ENCODE results near the gene TBX21.
"Not testable (repeated sequence)": the region's sequence is repeated elsewhere in the genome, so short reads cannot be mapped to it uniquely, and the experiment has no call there.

The TBX21 gene

GRCh38 chr17:47729476-47729875, 3.6 kb upstream of the TBX21 start:
- no peak for DNase-seq (ENCODE audit: low spot score)

GRCh38 chr17:47730681-47731080, 2.4 kb upstream of the TBX21 start:
- DNase-seq (ENCODE audit: low spot score) = no peak

- no peak for DNase-seq (ENCODE audit: low spot score)
These were observed 1.6 kb upstream of the TBX21 start for GRCh38 chr17:47731396-47731795.

- no peak for DNase-seq (ENCODE audit: low spot score)
These were observed 513 bp upstream of the TBX21 start for GRCh38 chr17:47732399-47733046.

- peak; percentile 16 for DNase-seq (ENCODE audit: low spot score)
These were observed 806 bp downstream of the TBX21 start for GRCh38 chr17:47733674-47734410.

GRCh38 chr17:47735139-47735464, 2.1 kb downstream of the TBX21 start:
- DNase-seq (ENCODE audit: low spot score) = peak; percentile 5

- no peak for DNase-seq (ENCODE audit: low spot score)
These were observed 2.5 kb downstream of the TBX21 start for GRCh38 chr17:47735536-47736011.

- no peak for DNase-seq (ENCODE audit: low spot score)
These were observed 3.8 kb downstream of the TBX21 start for GRCh38 chr17:47736501-47737495.

- no peak for DNase-seq (ENCODE audit: low spot score)
These were observed 5.1 kb downstream of the TBX21 start for GRCh38 chr17:47738178-47738577.

GRCh38 chr17:47739150-47739549, 6.1 kb downstream of the TBX21 start:
- DNase-seq (ENCODE audit: low spot score) = no peak

- DNase-seq (ENCODE audit: low spot score) = not testable (repeated sequence)
These were observed 6.9 kb downstream of the TBX21 start for GRCh38 chr17:47739945-47740344.

- no peak for DNase-seq (ENCODE audit: low spot score)
These were observed 8.2 kb downstream of the TBX21 start for GRCh38 chr17:47741109-47741792.

- no peak for DNase-seq (ENCODE audit: low spot score)
These were observed 8.7 kb downstream of the TBX21 start for GRCh38 chr17:47741793-47742145.

GRCh38 chr17:47742319-47743181, 9.5 kb downstream of the TBX21 start:
- DNase-seq (ENCODE audit: low spot score) = peak; percentile 70

- no peak for DNase-seq (ENCODE audit: low spot score)
These were observed 11.4 kb downstream of the TBX21 start for GRCh38 chr17:47744168-47745036.

GRCh38 chr17:47745037-47745380, 12.0 kb downstream of the TBX21 start:
- no peak for DNase-seq (ENCODE audit: low spot score)

GRCh38 chr17:47751471-47751870, 18.4 kb downstream of the TBX21 start:
- no peak for DNase-seq (ENCODE audit: low spot score)

GRCh38 chr17:47757386-47757785, 24.4 kb downstream of the TBX21 start:
- DNase-seq (ENCODE audit: low spot score) = no peak

GRCh38 chr17:47760409-47761140, 27.5 kb downstream of the TBX21 start:
- DNase-seq (ENCODE audit: low spot score) = no peak
